Measurements from ENCODE around the gene MYL11. TPM values are rescaled to one million over a fixed set of nuclear protein-coding genes. Genes with fewer than 3 reads are reported as not detected.
"Not testable (repeated sequence)": the region's sequence is repeated elsewhere in the genome, so short reads cannot be mapped to it uniquely, and the experiment has no call there.

The MYL11 gene
- polyA plus RNA-seq (ENCODE audit: insufficient read length), result 0.63 TPM
- long read RNA-seq, donor 1, transcript MYLPF-201 (7 exons, 682 nt), result major isoform, 26 of 28 reads
- long read RNA-seq, donor 1, partial matches to known transcripts, result 0 of 28 reads
- long read RNA-seq, donor 1, other reads (novel, unspliced or antisense), result 0 of 28 reads
- long read RNA-seq, donor 2, result 0 reads
- long read RNA-seq, donor 3, transcript MYLPF-201 (7 exons, 682 nt), result major isoform, 5 of 7 reads
- long read RNA-seq, donor 3, partial matches to known transcripts, result 0 of 7 reads
- long read RNA-seq, donor 3, other reads (novel, unspliced or antisense), result 0 of 7 reads
- long read RNA-seq, donor 4, partial matches to known transcripts, result 0 of 3 reads
- long read RNA-seq, donor 4, other reads (novel, unspliced or antisense), result 0 of 3 reads
- long read RNA-seq, donor 5, partial matches to known transcripts, result 0 of 3 reads
- long read RNA-seq, donor 5, other reads (novel, unspliced or antisense), result 0 of 3 reads
- long read RNA-seq, donor 6, transcript MYLPF-201 (7 exons, 682 nt), result major isoform, 14 of 17 reads
- long read RNA-seq, donor 6, partial matches to known transcripts, result 0 of 17 reads
- long read RNA-seq, donor 6, other reads (novel, unspliced or antisense), result 0 of 17 reads
- long read RNA-seq, donor 7, partial matches to known transcripts, result 0 of 4 reads
- long read RNA-seq, donor 7, other reads (novel, unspliced or antisense), result 0 of 4 reads
- long read RNA-seq, donor 8, result 0 reads

- no peak for DNase-seq
Observed at GRCh38 chr16:30374538-30374937, at the start of gene MYL11. TSS of gene MYL11 (plus strand) at chr16:30374802. CDS start at chr16:30374858, 56 bp downstream.

- peak; percentile 69 for DNase-seq
Observed at GRCh38 chr16:30334473-30334989, 40.1 kb upstream of the MYL11 start.

- DNase-seq, result peak; percentile 72
Observed at GRCh38 chr16:30335028-30335597, 39.5 kb upstream of the MYL11 start.

GRCh38 chr16:30335598-30336474 lies 38.8 kb upstream of the MYL11 start:
- no peak for DNase-seq

GRCh38 chr16:30337964-30338357 lies 36.6 kb upstream of the MYL11 start:
- not testable (repeated sequence) for DNase-seq

- not testable (repeated sequence) for DNase-seq
Observed at GRCh38 chr16:30338715-30339114, 35.9 kb upstream of the MYL11 start.

- DNase-seq, result no peak
Observed at GRCh38 chr16:30340621-30341020, 34.0 kb upstream of the MYL11 start.

GRCh38 chr16:30341971-30342370 lies 32.6 kb upstream of the MYL11 start:
- not testable (repeated sequence) for DNase-seq

GRCh38 chr16:30342751-30343490 lies 31.7 kb upstream of the MYL11 start:
- no peak for DNase-seq

GRCh38 chr16:30343491-30343820 lies 31.1 kb upstream of the MYL11 start:
- DNase-seq, result not testable (repeated sequence)

GRCh38 chr16:30346286-30346685 lies 28.3 kb upstream of the MYL11 start:
- no peak for DNase-seq

- no peak for DNase-seq
Observed at GRCh38 chr16:30348113-30348512, 26.5 kb upstream of the MYL11 start.

- DNase-seq, result no peak
Observed at GRCh38 chr16:30348929-30349328, 25.7 kb upstream of the MYL11 start.

GRCh38 chr16:30349675-30350074 lies 24.9 kb upstream of the MYL11 start:
- DNase-seq, result no peak

- no peak for DNase-seq
Observed at GRCh38 chr16:30350134-30350871, 24.3 kb upstream of the MYL11 start.

- DNase-seq, result no peak
Observed at GRCh38 chr16:30351001-30351441, 23.6 kb upstream of the MYL11 start.

GRCh38 chr16:30351586-30352419 lies 22.8 kb upstream of the MYL11 start:
- DNase-seq, result no peak

GRCh38 chr16:30352488-30353401 lies 21.9 kb upstream of the MYL11 start:
- DNase-seq, result no peak

Data from left kidney (tissue), 8 donors.